A549 (cell line): Measurements from ENCODE around the gene PFDN2. TPM values are rescaled to one million over a fixed set of nuclear protein-coding genes. Genes with fewer than 3 reads are reported as not detected.

Experiments
- ATAC-seq, 2 experiments: fragments of 200-7000 bp in 1 of 2; fragments of >200 bp in 1 of 2; cut with Nextera tagmentation in 1 of 2; cut with Tn5 transposase in 1 of 2; 3 replicates each; pipeline versions ENCODE4 v1.8.0 to v1.9.1; 2018 to 2020; ENCODE audit warnings: mild to moderate bottlenecking in 1 of 2, moderate library complexity in 1 of 2
- CTCF ChIA-PET: fragments of 300-600 bp; sonication (Branson Sonifier 250); formaldehyde crosslinking; extraction: SDS; loops from one replicate; lab custom pipeline; 2021; ENCODE audit warnings: antibody characterized with exemption, inconsistent platforms; lab: Yijun Ruan, JAX
- POLR2A ChIA-PET: fragments of 350-600 bp; formaldehyde crosslinking; extraction: SDS; loops from one replicate; lab custom pipeline; 2021; ENCODE audit warnings: antibody characterized with exemption, inconsistent platforms; lab: Yijun Ruan, JAX
- DNase-seq, 2 experiments: peaks; one replicate each; pipeline versions ENCODE4 v3.0.0 to v3.0.0-alpha.2; 2011 to 2016; ENCODE audit warnings: low read depth in 1 of 2, low spot score in 1 of 2
- FAIRE-seq: peaks from 2 replicates; lab custom pipeline; 2011; peaks lifted over from hg19 to GRCh38; lab: Jason Lieb, UNC
- H3K27ac ChIP-seq, 2 experiments: fragments of >200 bp; sonication (Bioruptor Twin); formaldehyde crosslinking; 3 replicates each; pipeline ENCODE4 v1.5.1; 2016 to 2017
- H3K4me1 ChIP-seq: fragments of >200 bp; sonication (Bioruptor Twin); formaldehyde crosslinking; 3 replicates; pipeline ENCODE4 v1.6.1; 2016
- H3K4me2 ChIP-seq: fragments of >200 bp; sonication (Bioruptor Twin); formaldehyde crosslinking; 3 replicates; pipeline ENCODE4 v1.6.1; 2016
- H3K4me3 ChIP-seq: fragments of >200 bp; sonication (Bioruptor Twin); formaldehyde crosslinking; 3 replicates; pipeline ENCODE4 v1.5.1; 2016
- H3K9me3 ChIP-seq: fragments of >200 bp; sonication (Bioruptor Twin); formaldehyde crosslinking; 3 replicates; pipeline ENCODE4 v1.6.1; 2016
- CBX2 ChIP-seq: fragments of 200-600 bp; sonication (generic); IDR thresholded peaks from 2 replicates; pipeline ENCODE4 v1.6.1; 2016; ENCODE audit warnings: low read depth, mild to moderate bottlenecking, borderline replicate concordance
- CEBPB ChIP-seq, 2 experiments: fragments of >200 bp in 1 of 2; sonication (Bioruptor Twin) in 1 of 2; formaldehyde crosslinking in 1 of 2; IDR thresholded peaks; 2 replicates each; pipeline ENCODE4 v1.6.1; 2012 to 2016
- EHMT2 ChIP-seq: fragments of 200-600 bp; sonication (generic); IDR thresholded peaks from 2 replicates; pipeline ENCODE4 v1.6.1; 2016; ENCODE audit warnings: antibody characterized with exemption, low read depth, mild to moderate bottlenecking, moderate library complexity
- HDAC2 ChIP-seq: fragments of 200-600 bp; sonication (generic); IDR thresholded peaks from 2 replicates; pipeline ENCODE4 v1.6.1; 2016
- HOXA7 ChIP-seq: fragments of 250-450 bp; sonication (Bioruptor Pico); IDR thresholded peaks from 2 replicates; pipeline ENCODE4 v1.5.0; 2020; ENCODE audit warnings: mild to moderate bottlenecking, moderate library complexity
- HOXB13 ChIP-seq: fragments of 250-450 bp; sonication (Bioruptor Pico); IDR thresholded peaks from 2 replicates; pipeline ENCODE4 v1.5.0; 2020; ENCODE audit warnings: low read depth, mild to moderate bottlenecking, moderate library complexity
- MAFK ChIP-seq: fragments of 450-650 bp; IDR thresholded peaks from 2 replicates; pipeline ENCODE4 v1.6.1; 2014; ENCODE audit not compliant: partially characterized antibody
- MAZ ChIP-seq: fragments of 150-350 bp; IDR thresholded peaks from 2 replicates; pipeline ENCODE4 v1.6.1; 2014; ENCODE audit warnings: antibody characterized with exemption, low read depth, low read length, borderline replicate concordance
- MYC ChIP-seq: IDR thresholded peaks from 2 replicates; pipeline ENCODE4 v1.6.1; 2012; ENCODE audit warnings: mild to moderate bottlenecking, inconsistent platforms, low read length, improper control_type of control experiment, borderline replicate concordance
- NFE2L2 ChIP-seq: fragments of 150-350 bp; conservative IDR thresholded peaks from 2 replicates; pipeline ENCODE4 v1.6.1; 2014; ENCODE audit warnings: low read length
- PHF8 ChIP-seq: fragments of 200-600 bp; sonication (generic); IDR thresholded peaks from 2 replicates; pipeline ENCODE4 v1.6.1; 2016; ENCODE audit warnings: low read depth, mild to moderate bottlenecking, antibody characterized with exemption, moderate library complexity, borderline replicate concordance
- RAD21 ChIP-seq, 2 experiments: fragments of >200 bp in 1 of 2; sonication (Bioruptor Twin) in 1 of 2; formaldehyde crosslinking in 1 of 2; IDR thresholded peaks in 1 of 2; conservative IDR thresholded peaks in 1 of 2; 2 replicates in 1 of 2; 3 replicates in 1 of 2; pipeline ENCODE4 v1.6.1; 2012 to 2018; ENCODE audit warnings: inconsistent platforms in 1 of 2
- RNF2 ChIP-seq: fragments of 200-600 bp; sonication (generic); IDR thresholded peaks from 2 replicates; pipeline ENCODE4 v1.6.1; 2016; ENCODE audit warnings: low read depth, mild to moderate bottlenecking, antibody characterized with exemption, moderate library complexity, borderline replicate concordance
- SMC3 ChIP-seq: fragments of >200 bp; sonication (Bioruptor Twin); formaldehyde crosslinking; IDR thresholded peaks from 3 replicates; pipeline ENCODE4 v1.6.1; 2018; ENCODE audit warnings: inconsistent platforms
- SREBF2 ChIP-seq: fragments of 450-650 bp; IDR thresholded peaks from 2 replicates; pipeline ENCODE4 v1.6.1; 2014; ENCODE audit warnings: mild to moderate bottlenecking, moderate library complexity
- ZC3H11A ChIP-seq: fragments of 450-650 bp; IDR thresholded peaks from 2 replicates; pipeline ENCODE4 v1.6.1; 2014; ENCODE audit warnings: antibody characterized with exemption, mild to moderate bottlenecking
- ZSCAN20 ChIP-seq: fragments of 250-450 bp; sonication (Bioruptor Pico); IDR thresholded peaks from 2 replicates; pipeline ENCODE4 v1.8.0; 2022; ENCODE audit warnings: mild to moderate bottlenecking, moderate library complexity
- WGBS: methylation state at CpG from one replicate; pipeline ENCODE4 v1.1.6; 2017; ENCODE audit errors: missing lambda C conversion rate; 5-methylcytosine and 5-hydroxymethylcytosine counted together
- polyA plus RNA-seq, 4 experiments: library from polyadenylated mRNA; depleted of rRNA in 3 of 4; stranded (reverse); fragments of >200 nt; fragmentation: RNase III in 1 of 4; extraction: RNeasy Plus Mini Kit Qiagen cat#74134 plus additional on column Dnase treatment in 1 of 4; gene quantifications; 2 replicates in 3 of 4; 3 replicates in 1 of 4; pipeline ENCODE4 v1.2.3, GENCODE V29; 2011 to 2017
- TF ChIP-seq, protein P1 (sequence below): fragments of >200 bp; sonication (Bioruptor Twin); formaldehyde crosslinking; IDR thresholded peaks from 3 replicates; pipeline ENCODE4 v1.6.1; 2016
- TF ChIP-seq, protein P2 (sequence below): IDR thresholded peaks from 2 replicates; pipeline ENCODE4 v1.6.1; 2012
- TF ChIP-seq, protein P3 (sequence below): fragments of 450-650 bp; IDR thresholded peaks from 2 replicates; pipeline ENCODE4 v1.6.1; 2014; ENCODE audit warnings: antibody characterized with exemption
- TF ChIP-seq, protein P4 (sequence below): IDR thresholded peaks from 2 replicates; pipeline ENCODE4 v1.6.1; 2012
- TF ChIP-seq, protein P5 (sequence below): fragments of >200 bp; sonication (Bioruptor Twin); formaldehyde crosslinking; IDR thresholded peaks from 2 replicates; pipeline ENCODE4 v1.6.1; 2016
- TF ChIP-seq, protein P6 (sequence below): fragments of >200 bp; sonication (Bioruptor Twin); formaldehyde crosslinking; IDR thresholded peaks from 3 replicates; pipeline ENCODE4 v1.5.1; 2016
- TF ChIP-seq, protein P7 (sequence below): IDR thresholded peaks from 2 replicates; pipeline ENCODE4 v1.6.1; 2012; ENCODE audit warnings: low read depth, borderline replicate concordance

The PFDN2 gene
- polyA plus RNA-seq, 2 of the 4 experiments (the other 2 are of a cell fraction): 179 to 187 TPM

DNA sequence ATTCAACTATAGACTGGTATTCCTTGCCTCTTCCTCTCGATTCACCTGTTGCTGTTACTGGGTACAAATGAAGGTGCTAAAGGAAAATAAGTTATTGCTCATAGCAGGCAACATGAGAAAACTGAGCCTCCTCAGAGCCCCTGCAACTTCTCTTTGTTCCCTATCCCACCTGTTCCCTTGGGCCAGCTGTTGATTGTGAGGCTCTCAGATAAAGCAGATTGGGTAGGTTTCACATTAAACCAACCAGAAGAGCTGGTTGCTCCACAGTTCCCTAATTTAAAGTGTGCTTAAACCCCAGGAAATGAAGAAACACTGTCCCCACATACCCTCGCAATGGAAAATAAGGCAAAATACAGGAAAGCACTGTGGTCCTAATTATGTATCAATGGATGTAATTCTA, 9.8 kb upstream of the PFDN2 start:
- DNase-seq (no peak), FAIRE-seq (no peak), ATAC-seq (no peak)
- CTCF ChIA-PET: interaction anchor here (1.2 to 2.4 kb wide), 6 partner anchors 30 to 137 kb away, joined by 3 to 12 read pairs (median 5); partner anchors contain the start of gene PPOX
- Histone ChIP-seq H3K4me3 (no peak overlapping the region), H3K9me3 (no peaks in the 10 kb centered on the region), H3K27ac (no peak overlapping the region), H3K4me1 (peaks cover 11% of the 10 kb centered on the region; the same call in 2 of the 3 replicates), H3K4me2 (no peak overlapping the region)
- 95% methylated on average over 2 of the region's 2 CpGs for WGBS
- TF ChIP-seq, protein P1, sequence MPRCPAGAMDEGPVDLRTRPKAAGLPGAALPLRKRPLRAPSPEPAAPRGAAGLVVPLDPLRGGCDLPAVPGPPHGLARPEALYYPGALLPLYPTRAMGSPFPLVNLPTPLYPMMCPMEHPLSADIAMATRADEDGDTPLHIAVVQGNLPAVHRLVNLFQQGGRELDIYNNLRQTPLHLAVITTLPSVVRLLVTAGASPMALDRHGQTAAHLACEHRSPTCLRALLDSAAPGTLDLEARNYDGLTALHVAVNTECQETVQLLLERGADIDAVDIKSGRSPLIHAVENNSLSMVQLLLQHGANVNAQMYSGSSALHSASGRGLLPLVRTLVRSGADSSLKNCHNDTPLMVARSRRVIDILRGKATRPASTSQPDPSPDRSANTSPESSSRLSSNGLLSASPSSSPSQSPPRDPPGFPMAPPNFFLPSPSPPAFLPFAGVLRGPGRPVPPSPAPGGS: no peak
- TF ChIP-seq, protein P2, sequence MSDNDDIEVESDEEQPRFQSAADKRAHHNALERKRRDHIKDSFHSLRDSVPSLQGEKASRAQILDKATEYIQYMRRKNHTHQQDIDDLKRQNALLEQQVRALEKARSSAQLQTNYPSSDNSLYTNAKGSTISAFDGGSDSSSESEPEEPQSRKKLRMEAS: no peak
- TF ChIP-seq ZSCAN20 (no peak), PHF8 (no peak), CEBPB (IDR thresholded peaks at IDR 0.05) (no peak)
- TF ChIP-seq, protein P3, sequence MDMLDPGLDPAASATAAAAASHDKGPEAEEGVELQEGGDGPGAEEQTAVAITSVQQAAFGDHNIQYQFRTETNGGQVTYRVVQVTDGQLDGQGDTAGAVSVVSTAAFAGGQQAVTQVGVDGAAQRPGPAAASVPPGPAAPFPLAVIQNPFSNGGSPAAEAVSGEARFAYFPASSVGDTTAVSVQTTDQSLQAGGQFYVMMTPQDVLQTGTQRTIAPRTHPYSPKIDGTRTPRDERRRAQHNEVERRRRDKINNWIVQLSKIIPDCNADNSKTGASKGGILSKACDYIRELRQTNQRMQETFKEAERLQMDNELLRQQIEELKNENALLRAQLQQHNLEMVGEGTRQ: no peak
- POLR2A ChIA-PET: interaction anchor here (1.1 kb wide), 1 partner anchor 10 kb away, joined by 4 read pairs; the partner anchor contains the start of genes NIT1 and PFDN2

DNA sequence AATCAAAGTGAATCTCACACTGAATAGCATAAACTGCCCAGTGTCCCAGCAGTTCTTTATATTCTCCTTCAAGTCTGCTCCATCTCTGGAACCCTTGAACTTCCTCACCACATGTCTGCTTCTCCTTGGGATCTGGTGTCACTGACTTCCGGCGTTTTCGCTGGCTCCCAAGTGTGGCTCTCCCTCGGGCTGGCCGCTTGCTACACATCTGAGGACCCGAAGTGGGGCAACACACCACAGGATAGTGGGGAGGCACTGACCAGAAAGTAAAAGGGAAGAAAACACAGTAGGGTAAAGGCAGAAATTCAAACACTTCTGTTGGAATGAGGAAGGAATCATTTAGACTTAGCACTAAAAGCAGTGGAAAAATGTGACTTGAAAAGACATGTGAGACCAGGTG, 5.1 kb upstream of the PFDN2 start:
- FAIRE-seq (no peak), DNase-seq (no peak)
- no peaks in the 10 kb centered on the region for H3K9me3 ChIP-seq
- H3K4me2 ChIP-seq: no peak overlapping the region
- TF ChIP-seq HOXB13 (CRISPR knock-in tag): no peak
- no peak for TF ChIP-seq MYC
- TF ChIP-seq, protein P4, sequence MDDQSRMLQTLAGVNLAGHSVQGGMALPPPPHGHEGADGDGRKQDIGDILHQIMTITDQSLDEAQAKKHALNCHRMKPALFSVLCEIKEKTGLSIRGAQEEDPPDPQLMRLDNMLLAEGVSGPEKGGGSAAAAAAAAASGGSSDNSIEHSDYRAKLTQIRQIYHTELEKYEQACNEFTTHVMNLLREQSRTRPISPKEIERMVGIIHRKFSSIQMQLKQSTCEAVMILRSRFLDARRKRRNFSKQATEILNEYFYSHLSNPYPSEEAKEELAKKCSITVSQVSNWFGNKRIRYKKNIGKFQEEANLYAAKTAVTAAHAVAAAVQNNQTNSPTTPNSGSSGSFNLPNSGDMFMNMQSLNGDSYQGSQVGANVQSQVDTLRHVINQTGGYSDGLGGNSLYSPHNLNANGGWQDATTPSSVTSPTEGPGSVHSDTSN: no peak
- no peak for TF ChIP-seq HOXA7 (CRISPR knock-in tag)
- no peak for TF ChIP-seq EHMT2
- TF ChIP-seq NFE2L2: no peak
- TF ChIP-seq, protein P1: no peak
- TF ChIP-seq RNF2: no peak
- no peak for TF ChIP-seq MAFK
- no peak for TF ChIP-seq ZC3H11A
- TF ChIP-seq SMC3: no peak
- TF ChIP-seq, protein P5, sequence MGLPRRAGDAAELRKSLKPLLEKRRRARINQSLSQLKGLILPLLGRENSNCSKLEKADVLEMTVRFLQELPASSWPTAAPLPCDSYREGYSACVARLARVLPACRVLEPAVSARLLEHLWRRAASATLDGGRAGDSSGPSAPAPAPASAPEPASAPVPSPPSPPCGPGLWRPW: no peak
- TF ChIP-seq, protein P6, sequence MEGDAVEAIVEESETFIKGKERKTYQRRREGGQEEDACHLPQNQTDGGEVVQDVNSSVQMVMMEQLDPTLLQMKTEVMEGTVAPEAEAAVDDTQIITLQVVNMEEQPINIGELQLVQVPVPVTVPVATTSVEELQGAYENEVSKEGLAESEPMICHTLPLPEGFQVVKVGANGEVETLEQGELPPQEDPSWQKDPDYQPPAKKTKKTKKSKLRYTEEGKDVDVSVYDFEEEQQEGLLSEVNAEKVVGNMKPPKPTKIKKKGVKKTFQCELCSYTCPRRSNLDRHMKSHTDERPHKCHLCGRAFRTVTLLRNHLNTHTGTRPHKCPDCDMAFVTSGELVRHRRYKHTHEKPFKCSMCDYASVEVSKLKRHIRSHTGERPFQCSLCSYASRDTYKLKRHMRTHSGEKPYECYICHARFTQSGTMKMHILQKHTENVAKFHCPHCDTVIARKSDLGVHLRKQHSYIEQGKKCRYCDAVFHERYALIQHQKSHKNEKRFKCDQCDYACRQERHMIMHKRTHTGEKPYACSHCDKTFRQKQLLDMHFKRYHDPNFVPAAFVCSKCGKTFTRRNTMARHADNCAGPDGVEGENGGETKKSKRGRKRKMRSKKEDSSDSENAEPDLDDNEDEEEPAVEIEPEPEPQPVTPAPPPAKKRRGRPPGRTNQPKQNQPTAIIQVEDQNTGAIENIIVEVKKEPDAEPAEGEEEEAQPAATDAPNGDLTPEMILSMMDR: no peak
- TF ChIP-seq CBX2: no peak
- TF ChIP-seq HDAC2: no peak
- TF ChIP-seq MAZ: no peak
- TF ChIP-seq RAD21 (conservative IDR thresholded peaks at IDR 0.05 in 1 of 2, IDR thresholded peaks at IDR 0.05 in 1 of 2): no peak
- no peak for TF ChIP-seq SREBF2
- TF ChIP-seq, protein P7, sequence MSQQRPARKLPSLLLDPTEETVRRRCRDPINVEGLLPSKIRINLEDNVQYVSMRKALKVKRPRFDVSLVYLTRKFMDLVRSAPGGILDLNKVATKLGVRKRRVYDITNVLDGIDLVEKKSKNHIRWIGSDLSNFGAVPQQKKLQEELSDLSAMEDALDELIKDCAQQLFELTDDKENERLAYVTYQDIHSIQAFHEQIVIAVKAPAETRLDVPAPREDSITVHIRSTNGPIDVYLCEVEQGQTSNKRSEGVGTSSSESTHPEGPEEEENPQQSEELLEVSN: no peak
- TF ChIP-seq, all 56 proteins: peak for 0
- ChIA-PET CTCF (interaction anchor here (0.9 to 1.2 kb wide), 2 partner anchors 12 to 25 kb away, joined by 3 read pairs; partner anchors contain the start of gene KLHDC9), POLR2A (interaction anchor here (1.5 kb wide), 1 partner anchor 9 kb away, joined by 3 read pairs; the partner anchor contains the start of gene DEDD)
- no peak overlapping the region for H3K27ac ChIP-seq
- H3K4me3 ChIP-seq: no peak overlapping the region
- peaks cover 16% of the 10 kb centered on the region for H3K4me1 ChIP-seq
- no peak for ATAC-seq
- 92% methylated on average over 6 of the region's 6 CpGs for WGBS
